Measurements from ENCODE around the gene RAB3GAP2. TPM values are rescaled to one million over a fixed set of nuclear protein-coding genes. Genes with fewer than 3 reads are reported as not detected.
"Not testable (repeated sequence)": the region's sequence is repeated elsewhere in the genome, so short reads cannot be mapped to it uniquely, and the experiment has no call there.

The RAB3GAP2 gene
- total RNA-seq, 2 donors from 2014 or later, result 43.2 to 51.5 TPM

DNA sequence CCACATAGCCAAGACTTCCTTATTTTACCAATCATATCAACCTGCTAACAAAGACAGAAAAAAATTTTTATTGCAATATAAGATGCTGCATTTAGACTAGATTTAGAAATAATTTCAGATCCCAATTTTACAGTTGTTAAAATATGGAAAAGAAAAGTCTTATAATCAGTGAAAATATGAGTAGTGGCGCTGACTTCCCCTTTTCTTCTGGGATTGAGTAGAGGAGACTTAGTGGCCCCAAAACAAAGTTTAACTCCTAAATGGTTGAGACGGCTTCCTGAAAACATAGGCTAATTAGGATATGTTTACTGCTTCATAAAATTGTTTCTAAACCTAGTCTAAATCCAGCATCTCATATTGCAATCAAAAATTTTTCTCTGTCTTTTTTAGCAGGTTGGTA lies 68.4 kb downstream of the RAB3GAP2 start:
- ATAC-seq (no peak), DNase-seq (ENCODE audit: low spot score in 2 of 2) (no peak)
- Mint-ChIP-seq H3K36me3 (peaks cover 16 to 29% of the 10 kb centered on the region in 2 donors), H3K27ac (no peak overlapping the region), H3K9me3 (no peaks in the 10 kb centered on the region)

GRCh38 chr1:220198186-220199005 lies 73.9 kb downstream of the RAB3GAP2 start:
- DNase-seq (ENCODE audit: low spot score in 2 of 2) (no peak), ATAC-seq (no peak)
- Mint-ChIP-seq H3K36me3 (no peaks in the 10 kb centered on the region), H3K9me3 (no peaks in the 10 kb centered on the region), H3K27ac (no peak overlapping the region)

DNA sequence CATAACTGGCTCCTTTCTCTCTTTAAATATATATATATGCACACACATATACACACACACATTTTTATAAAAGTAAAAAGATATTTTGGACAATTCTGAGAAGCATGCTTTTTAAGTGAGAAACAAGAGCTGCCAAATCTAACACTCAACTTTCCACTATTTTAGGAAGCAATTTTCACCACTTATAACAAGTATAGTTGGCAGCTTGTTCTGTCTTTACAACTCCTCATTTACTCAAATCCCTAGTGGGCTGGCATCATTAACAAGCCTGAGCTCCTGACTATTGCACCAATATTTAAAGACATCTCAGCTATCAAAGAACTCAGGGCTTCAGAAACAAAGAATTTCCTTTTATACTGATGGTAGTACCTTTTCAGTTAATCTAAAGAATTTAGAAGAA lies 76.6 kb downstream of the RAB3GAP2 start:
- no peaks in the 10 kb centered on the region for H3K9me3 Mint-ChIP-seq
- ATAC-seq, result no peak
- no peak for DNase-seq (ENCODE audit: low spot score in 2 of 2)
- no peak overlapping the region for H3K27ac Mint-ChIP-seq
- peaks cover 0 to 6% of the 10 kb centered on the region in 2 donors for H3K36me3 Mint-ChIP-seq

DNA sequence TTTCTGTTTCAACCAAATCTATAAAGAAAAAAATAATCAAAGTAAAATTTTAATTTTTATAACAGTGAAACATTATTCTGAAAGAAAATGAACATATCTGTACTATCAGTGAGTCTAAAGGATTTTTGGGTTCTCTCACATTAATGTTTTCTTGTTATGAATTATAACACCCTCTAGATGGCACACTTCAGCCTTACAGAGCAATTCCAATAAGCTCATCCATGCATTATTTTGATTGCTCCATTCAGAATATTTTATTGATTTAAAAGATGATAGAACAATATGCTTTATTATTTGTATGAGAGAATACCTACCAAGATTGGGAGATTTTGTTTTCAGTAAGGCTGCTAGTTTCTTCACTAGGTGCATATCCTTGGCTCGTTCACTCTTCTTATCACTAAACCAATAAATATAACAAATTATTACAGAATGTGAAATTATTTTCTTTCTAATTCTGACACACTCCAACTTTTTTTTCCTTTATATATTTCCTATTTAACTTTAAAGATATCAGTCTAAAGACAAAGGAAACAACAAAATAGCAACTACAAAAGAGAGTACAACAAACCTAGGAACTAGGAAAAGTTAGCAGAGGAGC lies 82.4 kb downstream of the RAB3GAP2 start:
- no peak for DNase-seq (ENCODE audit: low spot score in 2 of 2)
- Mint-ChIP-seq H3K36me3 (peaks cover 6 to 7% of the 10 kb centered on the region in 2 donors), H3K9me3 (no peaks in the 10 kb centered on the region), H3K27ac (peak overlapping the region in 1 of 2 donors; percentile 33)
- ATAC-seq, result no peak

GRCh38 chr1:220188538-220188937 lies 83.7 kb downstream of the RAB3GAP2 start:
- no peak for DNase-seq (ENCODE audit: low spot score in 2 of 2)
- H3K36me3 Mint-ChIP-seq, result peaks cover 6 to 7% of the 10 kb centered on the region in 2 donors

DNA sequence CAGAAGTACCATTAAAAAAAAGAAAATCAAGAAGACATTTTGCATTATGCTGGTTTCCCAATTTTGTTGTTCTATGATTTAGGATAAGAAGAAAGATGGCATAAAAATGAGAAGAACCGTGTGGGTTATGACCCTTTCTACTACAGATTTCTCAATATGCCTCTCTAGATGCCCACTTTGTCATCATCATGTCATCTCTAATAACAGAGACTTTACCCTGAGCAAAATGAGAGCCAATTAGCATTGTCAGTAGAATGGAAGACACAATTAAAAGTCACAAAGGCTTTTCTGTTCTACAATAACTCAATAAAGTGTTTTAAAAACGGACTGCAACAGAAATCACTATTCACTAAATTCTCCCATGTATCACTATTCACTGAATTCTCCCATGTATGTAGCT lies 85.5 kb downstream of the RAB3GAP2 start:
- Mint-ChIP-seq H3K36me3 (peaks cover 0 to 7% of the 10 kb centered on the region in 2 donors), H3K27ac (no peak overlapping the region), H3K9me3 (no peaks in the 10 kb centered on the region)
- DNase-seq (ENCODE audit: low spot score in 2 of 2) (no peak), ATAC-seq (no peak)

More at GRCh38 chr1:220188538-220188937, 83.7 kb downstream of the RAB3GAP2 start:
- ATAC-seq, result no peak
- H3K27ac Mint-ChIP-seq, result no peak overlapping the region
- H3K9me3 Mint-ChIP-seq, result no peaks in the 10 kb centered on the region

- peaks cover 8 to 11% of the 10 kb centered on the region in 2 donors for H3K36me3 Mint-ChIP-seq
- DNase-seq (ENCODE audit: low spot score in 2 of 2) (no peak), ATAC-seq (no peak)
- peak overlapping the region in 1 of 2 donors; percentile 60 for H3K27ac Mint-ChIP-seq
- H3K9me3 Mint-ChIP-seq, result no peaks in the 10 kb centered on the region
Observed at GRCh38 chr1:220184506-220184905, 87.7 kb downstream of the RAB3GAP2 start.

DNA sequence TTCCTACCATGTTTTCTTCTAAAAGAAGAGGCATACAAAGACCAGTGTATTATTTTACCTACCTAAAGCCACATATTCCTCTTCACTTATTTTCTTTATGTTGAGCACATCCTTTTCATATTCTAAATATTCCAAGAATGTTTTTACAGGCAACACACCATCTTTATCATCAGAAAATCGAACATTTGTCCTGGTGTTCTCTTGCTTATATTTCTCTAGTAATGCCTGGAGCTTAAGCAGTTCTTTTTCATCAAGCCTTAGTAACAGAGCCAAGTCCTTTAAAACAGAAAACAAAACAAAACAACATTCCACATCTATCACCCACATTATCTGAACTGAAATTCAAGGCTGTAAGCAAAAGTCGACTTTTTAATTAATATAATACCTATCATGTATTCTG lies 89.6 kb downstream of the RAB3GAP2 start:
- Mint-ChIP-seq H3K36me3 (peaks cover 14 to 26% of the 10 kb centered on the region in 2 donors), H3K9me3 (no peaks in the 10 kb centered on the region), H3K27ac (no peak overlapping the region)
- DNase-seq (ENCODE audit: low spot score in 2 of 2) (no peak), ATAC-seq (no peak)

DNA sequence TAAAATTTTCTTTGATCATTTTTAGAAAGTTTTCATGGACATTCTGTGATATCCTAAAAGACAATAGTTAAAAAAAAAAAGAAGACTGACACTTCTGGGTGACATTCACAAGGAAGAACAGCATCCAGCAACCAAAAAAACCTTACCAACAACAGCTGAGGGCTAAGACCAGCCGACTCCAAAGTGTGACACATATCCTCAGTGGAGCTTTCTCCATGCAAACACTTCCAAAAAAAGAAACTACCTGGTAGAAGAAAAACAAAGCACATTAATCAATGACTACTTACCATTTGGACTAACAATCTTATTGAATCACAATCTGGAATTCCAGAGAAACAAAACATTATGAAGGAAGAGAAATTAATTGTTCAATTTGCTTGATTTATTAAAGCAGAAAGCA lies 90.1 kb downstream of the RAB3GAP2 start:
- no peak for DNase-seq (ENCODE audit: low spot score in 2 of 2)
- no peak for ATAC-seq
- Mint-ChIP-seq H3K36me3 (peaks cover 13 to 31% of the 10 kb centered on the region in 2 donors), H3K9me3 (no peaks in the 10 kb centered on the region), H3K27ac (no peak overlapping the region)

DNA sequence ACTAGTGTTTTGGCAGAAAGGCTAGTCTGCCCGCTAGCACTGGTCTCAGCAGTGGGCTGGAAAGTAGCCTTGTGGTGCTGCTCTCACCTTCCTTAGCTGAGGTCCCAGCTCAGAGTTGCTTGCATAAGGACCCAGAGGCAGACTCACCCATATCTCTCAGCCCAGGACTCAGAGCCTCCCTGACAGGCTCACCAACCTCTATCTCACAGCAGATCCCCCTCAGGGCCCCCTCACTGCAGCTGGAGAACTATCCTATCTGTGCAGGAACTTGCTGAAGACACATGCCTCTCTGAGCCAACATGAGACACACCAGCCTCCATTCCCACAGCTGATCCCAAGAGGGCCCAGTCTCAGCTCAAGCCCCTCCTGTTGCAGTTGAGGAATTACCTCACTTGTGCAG lies 95.7 kb downstream of the RAB3GAP2 start:
- Mint-ChIP-seq H3K27ac (no peak overlapping the region), H3K36me3 (peaks cover 40 to 47% of the 10 kb centered on the region in 2 donors), H3K9me3 (no peaks in the 10 kb centered on the region)
- ATAC-seq (no peak), DNase-seq (ENCODE audit: low spot score in 2 of 2) (no peak)

GRCh38 chr1:220170836-220171526 lies 101.3 kb downstream of the RAB3GAP2 start:
- ATAC-seq (no peak), DNase-seq (ENCODE audit: low spot score in 2 of 2) (no peak)
- no peaks in the 10 kb centered on the region for H3K9me3 Mint-ChIP-seq
- no peak overlapping the region for H3K27ac Mint-ChIP-seq
- peaks cover 29 to 34% of the 10 kb centered on the region in 2 donors for H3K36me3 Mint-ChIP-seq

GRCh38 chr1:220169887-220170286 lies 102.4 kb downstream of the RAB3GAP2 start:
- not testable (repeated sequence) for H3K9me3 Mint-ChIP-seq; DNase-seq (ENCODE audit: low spot score in 2 of 2); ATAC-seq; H3K27ac Mint-ChIP-seq
- peaks cover 29 to 34% of the 10 kb centered on the region in 2 donors for H3K36me3 Mint-ChIP-seq

DNA sequence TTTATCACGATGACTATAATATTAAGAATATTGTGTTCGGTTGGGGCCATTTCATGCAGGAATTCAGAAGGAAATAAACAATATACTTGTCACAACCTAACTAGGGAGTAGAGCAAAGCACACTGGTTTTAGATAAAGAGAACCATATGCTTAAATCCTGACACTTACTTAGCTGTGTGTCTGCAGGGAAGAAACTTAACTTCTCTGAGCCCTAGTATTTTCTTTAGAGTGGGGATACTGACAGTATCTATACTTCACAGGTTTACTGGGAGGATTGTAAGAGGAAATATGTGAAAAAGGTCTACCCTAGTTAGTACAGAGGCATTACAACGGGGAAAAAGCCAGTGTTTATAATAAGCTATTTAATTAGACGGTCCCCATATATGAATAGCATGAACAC lies 105.4 kb downstream of the RAB3GAP2 start:
- peaks cover 19 to 21% of the 10 kb centered on the region in 2 donors for H3K36me3 Mint-ChIP-seq
- H3K9me3 Mint-ChIP-seq, result no peaks in the 10 kb centered on the region
- ATAC-seq, result no peak
- no peak for DNase-seq (ENCODE audit: low spot score in 2 of 2)
- no peak overlapping the region for H3K27ac Mint-ChIP-seq

- peaks cover 15 to 18% of the 10 kb centered on the region in 2 donors for H3K36me3 Mint-ChIP-seq
- DNase-seq (ENCODE audit: low spot score in 2 of 2), result no peak
- no peak for ATAC-seq
- no peak overlapping the region for H3K27ac Mint-ChIP-seq
- H3K9me3 Mint-ChIP-seq, result no peaks in the 10 kb centered on the region
Observed at GRCh38 chr1:220164517-220164916, 107.7 kb downstream of the RAB3GAP2 start.

DNA sequence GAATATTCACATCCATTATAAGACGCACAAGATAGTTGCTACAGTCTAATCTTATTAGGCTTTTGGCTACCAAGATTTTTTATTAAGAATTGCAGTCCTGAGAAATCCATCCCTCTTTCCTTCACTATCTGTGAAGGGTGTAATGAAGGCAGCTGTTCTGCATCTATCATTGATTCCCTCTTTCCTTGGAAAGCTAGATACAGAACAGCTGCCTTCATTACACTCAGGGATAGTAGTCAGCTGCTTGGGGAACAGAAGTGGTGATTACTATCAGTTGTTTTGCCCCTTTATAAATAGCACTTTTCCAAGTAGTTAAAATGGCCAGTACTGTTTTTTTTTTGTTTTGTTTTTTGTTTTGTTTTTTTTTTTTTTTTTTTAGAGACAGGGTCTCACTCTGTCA lies 108.1 kb downstream of the RAB3GAP2 start:
- Mint-ChIP-seq H3K27ac (no peak overlapping the region), H3K36me3 (peaks cover 11 to 15% of the 10 kb centered on the region in 2 donors), H3K9me3 (no peaks in the 10 kb centered on the region)
- DNase-seq (ENCODE audit: low spot score in 2 of 2) (no peak), ATAC-seq (no peak)

DNA sequence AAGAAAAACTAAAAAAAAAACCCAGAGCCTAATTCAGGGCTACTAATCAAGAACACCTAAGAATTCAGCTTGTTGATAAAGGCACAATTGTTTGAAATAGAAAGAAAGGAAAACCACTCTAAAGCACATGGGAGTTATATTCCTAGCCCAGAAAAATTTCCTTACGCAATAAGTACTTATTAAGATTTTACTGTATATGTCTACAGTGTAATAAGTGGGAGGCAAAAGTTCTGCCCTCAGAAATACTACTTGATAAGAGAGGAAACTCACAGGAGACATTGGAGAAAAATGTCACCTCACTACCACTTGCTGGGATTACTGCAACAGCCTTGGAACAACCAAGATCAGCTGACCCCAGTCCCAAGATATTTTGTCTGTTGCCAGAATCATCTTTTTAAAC lies 112.2 kb downstream of the RAB3GAP2 start:
- DNase-seq (ENCODE audit: low spot score in 2 of 2), result no peak
- ATAC-seq, result no peak
- no peaks in the 10 kb centered on the region for H3K9me3 Mint-ChIP-seq
- H3K27ac Mint-ChIP-seq, result no peak overlapping the region
- H3K36me3 Mint-ChIP-seq, result peaks cover 24 to 26% of the 10 kb centered on the region in 2 donors

GRCh38 chr1:220159041-220159440 lies 113.2 kb downstream of the RAB3GAP2 start:
- Mint-ChIP-seq H3K27ac (no peak overlapping the region), H3K9me3 (no peaks in the 10 kb centered on the region), H3K36me3 (peaks cover 24 to 26% of the 10 kb centered on the region in 2 donors)
- ATAC-seq (no peak), DNase-seq (ENCODE audit: low spot score in 2 of 2) (no peak)
